Natural killer cell (primary cell): Measurements from ENCODE around the gene PF4V1. TPM values are rescaled to one million over a fixed set of nuclear protein-coding genes. Genes with fewer than 3 reads are reported as not detected.

Experiments
- ATAC-seq, 3 donors: fragments of 150-1000 bp in 2 of 3; fragments of 200-7000 bp in 1 of 3; cut with Tn5 transposase; 1 replicate in 1 of 3; 2 replicates in 2 of 3; pipeline ENCODE4 v1.10.0; 2021; ENCODE audit warnings: mild to moderate bottlenecking in 2 of 3, moderate library complexity in 2 of 3
- DNase-seq, 2 donors: peaks; one replicate each; pipeline versions ENCODE4 v3.0.0 to v3.0.0-alpha.2; 2013 to 2021; ENCODE audit warnings: mixed read lengths in 1 of 2
- H3K27ac ChIP-seq: one replicate; pipeline ENCODE4 v1.5.1; 2013; ENCODE audit warnings: mild to moderate bottlenecking, low read length
- H3K27me3 ChIP-seq: one replicate; pipeline ENCODE4 v1.6.1; 2013; ENCODE audit warnings: low read length; ENCODE audit not compliant: control insufficient read depth, insufficient read depth
- H3K36me3 ChIP-seq: one replicate; pipeline ENCODE4 v1.6.1; 2013; ENCODE audit warnings: low read length; ENCODE audit not compliant: control insufficient read depth, insufficient read depth
- H3K4me1 ChIP-seq: one replicate; pipeline ENCODE4 v1.6.1; 2013; ENCODE audit warnings: low read length; ENCODE audit not compliant: control insufficient read depth, insufficient read depth
- H3K4me3 ChIP-seq: one replicate; pipeline ENCODE4 v1.5.1; 2013; ENCODE audit warnings: low read length
- H3K9me3 ChIP-seq: one replicate; pipeline ENCODE4 v1.6.1; 2013; ENCODE audit warnings: low read length; ENCODE audit not compliant: control insufficient read depth, insufficient read depth
- H3K27ac Mint-ChIP-seq, 2 donors: one replicate each; pipeline ENCODE4 v1.8.0; 2022; ENCODE audit warnings: mild to moderate bottlenecking in 2 of 2, mixed read lengths in 2 of 2, moderate library complexity in 1 of 2
- H3K27me3 Mint-ChIP-seq, 2 donors: one replicate each; pipeline ENCODE4 v1.8.0; 2022; ENCODE audit warnings: low read depth in 2 of 2, mixed read lengths in 2 of 2
- H3K36me3 Mint-ChIP-seq: one replicate; pipeline ENCODE4 v1.8.0; 2022; ENCODE audit warnings: mixed read lengths
- H3K4me1 Mint-ChIP-seq, 2 donors: one replicate each; pipeline ENCODE4 v1.8.0; 2022; ENCODE audit warnings: mixed read lengths in 2 of 2
- H3K4me3 Mint-ChIP-seq: one replicate; pipeline ENCODE4 v1.8.0; 2022; ENCODE audit warnings: mild to moderate bottlenecking, moderate library complexity, mixed read lengths
- H3K9me3 Mint-ChIP-seq, 2 donors: one replicate each; pipeline ENCODE4 v1.8.0; 2022; ENCODE audit warnings: mixed read lengths in 2 of 2
- whole genome bisulfite sequencing: methylation state at CpG from one replicate; pipeline ENCODE4 v1.1.7; 2013; ENCODE audit warnings: missing lambda C conversion rate; ENCODE audit not compliant: insufficient coverage; 5-methylcytosine and 5-hydroxymethylcytosine counted together
- intact Hi-C: fragments of 100-400 bp; cut with micrococcal nuclease; formaldehyde crosslinking; loops from one replicate; pipeline ENCODE4 v1.14.2; 2022
- total RNA-seq, 4 donors: library from RNA; stranded (reverse); fragments of 120-200 nt in 1 of 4; gene quantifications; one replicate each; pipeline versions ENCODE4 v1.2.3 to v1.2.4, GENCODE V29; 2013 to 2022
- TF ChIP-seq, protein P1 (sequence below): fragments of 200-600 bp; IDR thresholded peaks from one replicate; pipeline ENCODE4 v1.8.0; 2022; ENCODE audit warnings: antibody characterized with exemption

Gene PF4V1
- total RNA-seq, 3 donors from 2014 or later (not counting 1 experiment from before 2014, with no cell fraction given), result 3.3 to 14.9 TPM; not detected in 1

DNA sequence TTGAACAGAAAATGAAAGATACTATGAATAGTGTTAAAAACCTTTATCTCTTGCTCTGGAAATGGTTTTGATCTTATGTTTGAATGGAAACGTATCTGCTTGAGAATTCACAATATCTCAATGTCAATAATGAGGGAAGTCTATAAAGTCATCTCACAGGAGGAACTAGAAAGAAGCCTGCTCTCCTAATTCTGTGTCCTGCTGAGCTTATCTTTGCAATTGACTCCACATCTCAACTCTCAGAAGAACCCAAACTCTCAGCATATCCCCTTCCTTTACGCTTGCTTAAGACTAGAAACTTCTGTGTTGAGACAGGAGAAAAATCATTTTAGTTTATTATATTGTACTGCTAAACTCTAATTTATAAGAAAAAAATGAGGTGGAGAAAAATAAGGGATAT is 8.3 kb upstream of the PF4V1 start:
- Histone ChIP-seq H3K4me3 (no peak overlapping the region), H3K27me3 (no peaks in the 10 kb centered on the region), H3K4me1 (no peaks in the 10 kb centered on the region), H3K9me3 (no peaks in the 10 kb centered on the region), H3K27ac (no peak overlapping the region), H3K36me3 (no peaks in the 10 kb centered on the region)
- peaks cover 0 to 2% of the 10 kb centered on the region in 2 donors for H3K9me3 Mint-ChIP-seq
- H3K4me1 Mint-ChIP-seq, result no peaks in the 10 kb centered on the region
- TF ChIP-seq, protein P1, sequence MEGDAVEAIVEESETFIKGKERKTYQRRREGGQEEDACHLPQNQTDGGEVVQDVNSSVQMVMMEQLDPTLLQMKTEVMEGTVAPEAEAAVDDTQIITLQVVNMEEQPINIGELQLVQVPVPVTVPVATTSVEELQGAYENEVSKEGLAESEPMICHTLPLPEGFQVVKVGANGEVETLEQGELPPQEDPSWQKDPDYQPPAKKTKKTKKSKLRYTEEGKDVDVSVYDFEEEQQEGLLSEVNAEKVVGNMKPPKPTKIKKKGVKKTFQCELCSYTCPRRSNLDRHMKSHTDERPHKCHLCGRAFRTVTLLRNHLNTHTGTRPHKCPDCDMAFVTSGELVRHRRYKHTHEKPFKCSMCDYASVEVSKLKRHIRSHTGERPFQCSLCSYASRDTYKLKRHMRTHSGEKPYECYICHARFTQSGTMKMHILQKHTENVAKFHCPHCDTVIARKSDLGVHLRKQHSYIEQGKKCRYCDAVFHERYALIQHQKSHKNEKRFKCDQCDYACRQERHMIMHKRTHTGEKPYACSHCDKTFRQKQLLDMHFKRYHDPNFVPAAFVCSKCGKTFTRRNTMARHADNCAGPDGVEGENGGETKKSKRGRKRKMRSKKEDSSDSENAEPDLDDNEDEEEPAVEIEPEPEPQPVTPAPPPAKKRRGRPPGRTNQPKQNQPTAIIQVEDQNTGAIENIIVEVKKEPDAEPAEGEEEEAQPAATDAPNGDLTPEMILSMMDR, result no peak
- no peak overlapping the region for H3K27ac Mint-ChIP-seq
- H3K36me3 Mint-ChIP-seq, result no peaks in the 10 kb centered on the region
- DNase-seq (no peak), ATAC-seq (no peak)
- no peaks in the 10 kb centered on the region for H3K27me3 Mint-ChIP-seq
- intact Hi-C loops, result no loop called here
- no peak overlapping the region for H3K4me3 Mint-ChIP-seq
- no CpG with 5 or more reads among the region's 2 CpGs for WGBS

DNA sequence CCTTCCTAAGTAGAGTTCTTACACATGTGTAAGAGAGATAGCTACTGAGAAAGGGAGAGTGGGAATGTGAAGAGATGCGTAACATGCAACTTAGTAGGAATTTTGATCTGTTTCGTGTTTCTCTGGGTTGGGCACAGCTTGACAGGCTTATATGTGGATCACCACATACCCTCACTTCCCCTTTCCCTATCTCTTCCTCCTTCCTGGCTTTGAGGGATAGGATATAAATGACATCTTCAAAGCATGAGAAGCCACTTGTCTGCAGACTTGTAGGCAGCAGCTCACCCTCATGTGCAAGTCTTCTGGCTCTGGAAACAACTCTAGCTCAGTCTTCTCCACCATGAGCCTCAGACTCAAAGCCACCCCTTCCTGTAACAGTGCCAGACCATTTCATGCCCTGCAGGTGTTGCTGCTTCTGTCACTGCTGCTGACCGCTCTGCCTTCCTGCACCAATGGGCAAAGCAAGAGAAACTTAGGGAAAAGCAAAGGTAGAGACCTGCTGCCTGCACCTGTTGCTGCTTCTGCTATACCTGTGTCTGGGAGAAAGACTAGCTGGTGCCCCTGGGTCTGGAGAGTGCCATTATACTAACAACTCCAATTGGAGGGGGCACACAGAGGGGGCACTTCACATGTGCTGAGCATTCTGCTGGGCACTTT is 5.4 kb upstream of the PF4V1 start:
- H3K27ac Mint-ChIP-seq, result no peak overlapping the region
- intact Hi-C loops, result no loop called here
- no peaks in the 10 kb centered on the region for H3K4me1 Mint-ChIP-seq
- no peaks in the 10 kb centered on the region for H3K9me3 ChIP-seq
- H3K4me1 ChIP-seq, result no peaks in the 10 kb centered on the region
- no peaks in the 10 kb centered on the region for H3K27me3 Mint-ChIP-seq
- no peak overlapping the region for H3K27ac ChIP-seq
- no peak overlapping the region for H3K4me3 Mint-ChIP-seq
- H3K27me3 ChIP-seq, result no peaks in the 10 kb centered on the region
- H3K36me3 ChIP-seq, result no peaks in the 10 kb centered on the region
- TF ChIP-seq, protein P1, result no peak
- 81% methylated on average over 1 of the region's 3 CpGs for WGBS
- no peak overlapping the region for H3K4me3 ChIP-seq
- ATAC-seq (no peak), DNase-seq (no peak)
- H3K36me3 Mint-ChIP-seq, result no peaks in the 10 kb centered on the region
- peaks cover 0 to 3% of the 10 kb centered on the region in 2 donors for H3K9me3 Mint-ChIP-seq

DNA sequence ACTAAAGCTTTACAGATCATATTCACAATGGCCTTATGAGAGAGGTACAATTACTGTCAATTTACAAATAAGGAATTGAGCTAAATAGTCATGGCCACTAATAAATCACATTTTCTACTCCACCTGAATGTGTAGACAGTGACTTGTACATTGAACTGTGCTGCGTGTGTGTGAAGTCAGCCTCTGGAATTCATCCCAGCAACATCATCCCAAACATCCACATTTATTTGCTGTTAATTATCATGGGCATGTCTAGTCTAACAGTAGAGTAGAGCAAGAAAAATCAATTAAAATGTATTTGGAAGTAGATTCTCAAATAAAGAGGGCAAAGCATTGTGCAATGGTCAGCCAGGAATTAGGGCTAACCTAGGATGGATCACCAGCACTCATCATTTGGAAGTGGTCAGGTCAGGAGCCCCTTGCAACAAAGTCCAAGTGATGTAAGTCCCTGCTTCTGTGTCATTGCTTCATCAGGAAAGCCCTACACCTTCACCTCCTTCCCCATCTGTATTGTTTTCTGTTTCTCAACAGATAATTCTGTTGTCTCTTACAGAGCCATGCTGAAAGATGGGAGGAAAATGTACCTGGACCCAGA is 4.8 kb upstream of the PF4V1 start:
- Histone ChIP-seq H3K9me3 (no peaks in the 10 kb centered on the region), H3K36me3 (no peaks in the 10 kb centered on the region), H3K27me3 (no peaks in the 10 kb centered on the region), H3K27ac (no peak overlapping the region), H3K4me1 (no peaks in the 10 kb centered on the region), H3K4me3 (no peak overlapping the region)
- TF ChIP-seq, protein P1, result no peak
- H3K9me3 Mint-ChIP-seq, result peaks cover 0 to 3% of the 10 kb centered on the region in 2 donors
- no peak overlapping the region for H3K4me3 Mint-ChIP-seq
- intact Hi-C loops, result no loop called here
- no peaks in the 10 kb centered on the region for H3K36me3 Mint-ChIP-seq
- no CpG with 5 or more reads among the region's 1 CpG for WGBS
- DNase-seq (no peak), ATAC-seq (no peak)
- H3K4me1 Mint-ChIP-seq, result no peaks in the 10 kb centered on the region
- H3K27me3 Mint-ChIP-seq, result no peaks in the 10 kb centered on the region
- no peak overlapping the region for H3K27ac Mint-ChIP-seq
